HepG2 (cell line): ENCODE measurements around the gene JMJD7. TPM values are rescaled to one million over a fixed set of nuclear protein-coding genes. Genes with fewer than 3 reads are reported as not detected.

Experiments used
- ELF3 ChIP-seq: IDR thresholded peaks from 2 replicates; pipeline ENCODE4 v1.6.1; 2016; ENCODE audit warnings: missing genetic modification reagents, missing compliant biosample characterization
- ESRRA ChIP-seq: sonication (generic); formaldehyde crosslinking; IDR thresholded peaks from 2 replicates; pipeline ENCODE4 v1.5.1; 2020; ENCODE audit warnings: mild to moderate bottlenecking, low read depth, missing genetic modification reagents
- HNF4A ChIP-seq: sonication (generic); formaldehyde crosslinking; IDR thresholded peaks from 2 replicates; pipeline ENCODE4 v1.4.0; 2020; ENCODE audit warnings: missing genetic modification reagents
- KDM2A ChIP-seq: sonication (generic); formaldehyde crosslinking; IDR thresholded peaks from 2 replicates; pipeline ENCODE4 v1.4.0; 2020; ENCODE audit warnings: low read depth, missing genetic modification reagents, borderline replicate concordance
- NR2F1 ChIP-seq, 2 experiments: fragments of 450-650 bp in 1 of 2; formaldehyde crosslinking in 1 of 2; IDR thresholded peaks; 2 replicates each; pipeline versions ENCODE4 v1.5.0 to v1.6.1; 2016 to 2020; ENCODE audit warnings: mild to moderate bottlenecking in 1 of 2, missing compliant biosample characterization in 1 of 2, missing genetic modification reagents in 1 of 2, moderate library complexity in 1 of 2
- SMAD9 ChIP-seq: sonication (generic); formaldehyde crosslinking; IDR thresholded peaks from 2 replicates; pipeline ENCODE4 v1.5.1; 2020; ENCODE audit warnings: mild to moderate bottlenecking, missing genetic modification reagents
- SMC3 ChIP-seq: IDR thresholded peaks from 2 replicates; pipeline ENCODE4 v1.6.1; 2011; ENCODE audit warnings: low read length, improper control_type of control experiment
- SPEN ChIP-seq: sonication (generic); formaldehyde crosslinking; IDR thresholded peaks from 2 replicates; pipeline ENCODE4 v1.5.1; 2020; ENCODE audit warnings: low read depth, mild to moderate bottlenecking, missing genetic modification reagents
- XBP1 ChIP-seq: sonication (generic); formaldehyde crosslinking; IDR thresholded peaks from 2 replicates; pipeline ENCODE4 v1.5.0; 2020; ENCODE audit warnings: missing genetic modification reagents
- ZBTB21 ChIP-seq: sonication (generic); formaldehyde crosslinking; IDR thresholded peaks from 2 replicates; pipeline ENCODE4 v1.4.0; 2020; ENCODE audit warnings: missing genetic modification reagents
- ZNF101 ChIP-seq: sonication (generic); formaldehyde crosslinking; IDR thresholded peaks from 2 replicates; pipeline ENCODE4 v1.4.0; 2020; ENCODE audit warnings: mild to moderate bottlenecking, low read depth, missing genetic modification reagents, borderline replicate concordance
- ZNF121 ChIP-seq: sonication (generic); formaldehyde crosslinking; IDR thresholded peaks from 2 replicates; pipeline ENCODE4 v1.5.0; 2020; ENCODE audit warnings: mild to moderate bottlenecking, missing genetic modification reagents
- ZNF234 ChIP-seq: sonication (generic); formaldehyde crosslinking; conservative IDR thresholded peaks from 2 replicates; pipeline ENCODE4 v1.5.1; 2020; ENCODE audit warnings: mild to moderate bottlenecking, missing genetic modification reagents
- ZNF556 ChIP-seq: sonication (generic); formaldehyde crosslinking; IDR thresholded peaks from 2 replicates; pipeline ENCODE4 v1.4.0; 2020; ENCODE audit warnings: mild to moderate bottlenecking, missing genetic modification reagents, borderline replicate concordance
- ZNF749 ChIP-seq: sonication (generic); formaldehyde crosslinking; IDR thresholded peaks from 2 replicates; pipeline ENCODE4 v1.8.0; 2022; ENCODE audit warnings: mild to moderate bottlenecking, missing genetic modification reagents, moderate library complexity, borderline replicate concordance
- ZNF75D ChIP-seq: sonication (generic); formaldehyde crosslinking; IDR thresholded peaks from 2 replicates; pipeline ENCODE4 v1.8.1; 2023; ENCODE audit warnings: missing genetic modification reagents, mild to moderate bottlenecking, borderline replicate concordance
- ZNF775 ChIP-seq: sonication (generic); formaldehyde crosslinking; IDR thresholded peaks from 2 replicates; pipeline ENCODE4 v1.4.0; 2020; ENCODE audit warnings: missing genetic modification reagents, mild to moderate bottlenecking, moderate library complexity, borderline replicate concordance
- ZNF891 ChIP-seq: sonication (generic); formaldehyde crosslinking; IDR thresholded peaks from 2 replicates; pipeline ENCODE4 v1.5.0; 2020; ENCODE audit warnings: mild to moderate bottlenecking, missing genetic modification reagents
- polyA plus RNA-seq, 8 experiments: library from polyadenylated mRNA; depleted of rRNA in 3 of 8; stranded (reverse) in 7 of 8; unstranded in 1 of 8; fragments of >200 nt; fragmentation: Illumina TruSeq in 4 of 8; extraction: Trizol in 4 of 8; gene quantifications; 2 replicates each; pipeline versions ENCODE4 v1.2.1 to v1.2.3, GENCODE V29; 2011 to 2016; ENCODE audit warnings: low read depth in 4 of 8, missing spikeins in 1 of 8, mixed read lengths in 1 of 8; ENCODE audit not compliant: insufficient read depth in 1 of 8
- total RNA-seq, 5 experiments: library from RNA; depleted of rRNA; stranded (reverse); fragments of >200 nt; fragmentation: Illumina TruSeq; extraction: Trizol; gene quantifications; 2 replicates each; pipeline ENCODE4 v1.2.3, GENCODE V29; 2016; ENCODE audit warnings: low read depth in 1 of 5
- TF ChIP-seq, protein P1 (sequence below): sonication (generic); formaldehyde crosslinking; IDR thresholded peaks from 2 replicates; pipeline ENCODE4 v1.5.0; 2020; ENCODE audit warnings: mild to moderate bottlenecking, missing genetic modification reagents, moderate library complexity
- TF ChIP-seq, protein P2 (sequence below), 2 experiments: sonication (generic) in 1 of 2; formaldehyde crosslinking in 1 of 2; IDR thresholded peaks; 2 replicates each; pipeline versions ENCODE4 v1.6.1 to v1.9.0; 2014 to 2022; ENCODE audit warnings: antibody characterized with exemption in 1 of 2, borderline replicate concordance in 1 of 2, inconsistent platforms in 1 of 2, low read depth in 1 of 2, missing genetic modification reagents in 1 of 2

JMJD7 gene
- total and polyA plus RNA-seq, 2 of the 13 experiments (the other 11 are each of a cell fraction or from before 2014, with no cell fraction given): 6.4 to 7.1 TPM

DNA sequence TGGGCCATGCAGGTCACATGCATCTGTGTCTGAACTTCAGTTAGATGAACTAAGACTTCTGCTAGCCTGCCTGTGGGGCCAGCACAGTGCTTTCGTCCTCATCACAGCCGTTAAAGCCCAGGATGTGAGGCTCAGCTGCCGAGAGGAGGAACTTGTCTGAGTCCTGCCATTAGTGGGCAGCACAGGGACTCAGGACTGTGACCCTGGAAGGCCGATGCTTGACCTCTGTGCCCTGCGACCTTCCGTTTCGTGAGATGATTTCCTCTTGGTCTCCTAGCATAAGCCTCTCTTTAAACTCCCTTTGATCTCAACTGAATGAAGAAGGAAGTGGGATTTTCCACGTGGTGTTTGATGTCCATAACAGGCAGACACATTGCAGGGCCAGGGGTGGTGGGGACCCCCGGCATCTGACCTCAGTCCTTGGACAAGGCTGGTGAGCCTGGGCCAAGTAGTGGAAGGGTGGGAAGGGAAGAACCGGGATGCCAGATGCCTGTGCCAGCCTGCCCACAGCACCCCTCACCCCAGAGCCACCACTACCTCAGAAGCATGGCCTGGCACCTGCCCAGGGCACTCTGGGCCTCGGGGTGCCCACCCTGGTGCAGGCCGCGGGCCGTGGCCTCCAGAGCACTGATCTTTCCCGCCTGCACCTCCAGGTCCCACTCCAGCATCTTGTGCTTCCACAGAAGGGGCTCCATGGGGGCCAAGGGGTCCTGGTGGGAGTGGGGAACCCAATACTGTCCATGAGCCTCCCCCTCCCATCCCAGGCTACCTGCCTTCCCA, 32.3 kb downstream of the JMJD7 start (continued):
- TF ChIP-seq ESRRA (CRISPR knock-in tag) (peak; percentile 66), ZNF556 (CRISPR knock-in tag) (no peak), HNF4A (CRISPR knock-in tag) (peak; percentile 43; the same call in 1 of the 2 replicates), XBP1 (CRISPR knock-in tag) (no peak), KDM2A (CRISPR knock-in tag) (peak; percentile 34; the same call in 1 of the 2 replicates), ZNF101 (CRISPR knock-in tag) (no peak), ZNF749 (CRISPR knock-in tag) (no peak), SPEN (peak; percentile 46; the same call in 1 of the 2 replicates), ZNF775 (CRISPR knock-in tag) (no peak), SMAD9 (no peak), NR2F1 (CRISPR knock-in tag; IDR thresholded peaks at IDR 0.05) (peak; percentile 92 to 96), ZBTB21 (no peak), ZNF891 (no peak), ELF3 (CRISPR knock-in tag) (peak; percentile 58; the same call in 1 of the 2 replicates), SMC3 (peak; percentile 43; the same call in 1 of the 2 replicates), ZNF75D (CRISPR knock-in tag) (no peak), ZNF121 (no peak), ZNF234 (CRISPR knock-in tag) (no peak)
- TF ChIP-seq, protein P1, sequence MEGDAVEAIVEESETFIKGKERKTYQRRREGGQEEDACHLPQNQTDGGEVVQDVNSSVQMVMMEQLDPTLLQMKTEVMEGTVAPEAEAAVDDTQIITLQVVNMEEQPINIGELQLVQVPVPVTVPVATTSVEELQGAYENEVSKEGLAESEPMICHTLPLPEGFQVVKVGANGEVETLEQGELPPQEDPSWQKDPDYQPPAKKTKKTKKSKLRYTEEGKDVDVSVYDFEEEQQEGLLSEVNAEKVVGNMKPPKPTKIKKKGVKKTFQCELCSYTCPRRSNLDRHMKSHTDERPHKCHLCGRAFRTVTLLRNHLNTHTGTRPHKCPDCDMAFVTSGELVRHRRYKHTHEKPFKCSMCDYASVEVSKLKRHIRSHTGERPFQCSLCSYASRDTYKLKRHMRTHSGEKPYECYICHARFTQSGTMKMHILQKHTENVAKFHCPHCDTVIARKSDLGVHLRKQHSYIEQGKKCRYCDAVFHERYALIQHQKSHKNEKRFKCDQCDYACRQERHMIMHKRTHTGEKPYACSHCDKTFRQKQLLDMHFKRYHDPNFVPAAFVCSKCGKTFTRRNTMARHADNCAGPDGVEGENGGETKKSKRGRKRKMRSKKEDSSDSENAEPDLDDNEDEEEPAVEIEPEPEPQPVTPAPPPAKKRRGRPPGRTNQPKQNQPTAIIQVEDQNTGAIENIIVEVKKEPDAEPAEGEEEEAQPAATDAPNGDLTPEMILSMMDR (CRISPR knock-in tag): peak; percentile 81
- TF ChIP-seq, protein P2, sequence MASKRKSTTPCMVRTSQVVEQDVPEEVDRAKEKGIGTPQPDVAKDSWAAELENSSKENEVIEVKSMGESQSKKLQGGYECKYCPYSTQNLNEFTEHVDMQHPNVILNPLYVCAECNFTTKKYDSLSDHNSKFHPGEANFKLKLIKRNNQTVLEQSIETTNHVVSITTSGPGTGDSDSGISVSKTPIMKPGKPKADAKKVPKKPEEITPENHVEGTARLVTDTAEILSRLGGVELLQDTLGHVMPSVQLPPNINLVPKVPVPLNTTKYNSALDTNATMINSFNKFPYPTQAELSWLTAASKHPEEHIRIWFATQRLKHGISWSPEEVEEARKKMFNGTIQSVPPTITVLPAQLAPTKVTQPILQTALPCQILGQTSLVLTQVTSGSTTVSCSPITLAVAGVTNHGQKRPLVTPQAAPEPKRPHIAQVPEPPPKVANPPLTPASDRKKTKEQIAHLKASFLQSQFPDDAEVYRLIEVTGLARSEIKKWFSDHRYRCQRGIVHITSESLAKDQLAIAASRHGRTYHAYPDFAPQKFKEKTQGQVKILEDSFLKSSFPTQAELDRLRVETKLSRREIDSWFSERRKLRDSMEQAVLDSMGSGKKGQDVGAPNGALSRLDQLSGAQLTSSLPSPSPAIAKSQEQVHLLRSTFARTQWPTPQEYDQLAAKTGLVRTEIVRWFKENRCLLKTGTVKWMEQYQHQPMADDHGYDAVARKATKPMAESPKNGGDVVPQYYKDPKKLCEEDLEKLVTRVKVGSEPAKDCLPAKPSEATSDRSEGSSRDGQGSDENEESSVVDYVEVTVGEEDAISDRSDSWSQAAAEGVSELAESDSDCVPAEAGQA (IDR thresholded peaks at IDR 0.05; ENCODE audit: low read depth): no peak
- TF ChIP-seq, protein P2 (CRISPR knock-in tag; IDR thresholded peaks at IDR 0.05; ENCODE audit: borderline replicate concordance): no peak
